Mesendoderm (in vitro differentiated cells): ENCODE measurements around the gene NQO2.
A peak's percentile ranks its signal among the peaks of the same experiment; 100 is the strongest.
"Not testable (repeated sequence)": the region's sequence is repeated elsewhere in the genome, so short reads cannot be mapped to it uniquely, and the experiment has no call there.

Experiments used
- DNase-seq: peaks from one replicate; pipeline ENCODE4 v3.0.0; 2013
- H2AK5ac ChIP-seq: 2 replicates; pipeline ENCODE4 v1.6.1; 2013; ENCODE audit warnings: low read length, inconsistent platforms
- H2BK120ac ChIP-seq: 2 replicates; pipeline ENCODE4 v1.6.1; 2013; ENCODE audit warnings: low read depth, mild to moderate bottlenecking, low read length, moderate library complexity, mixed read lengths
- H2BK15ac ChIP-seq: replicated peaks from 2 replicates; pipeline ENCODE4 v1.6.1; 2013; ENCODE audit warnings: low read depth, mild to moderate bottlenecking, moderate library complexity
- H2BK5ac ChIP-seq: 2 replicates; pipeline ENCODE4 v1.6.1; 2013; ENCODE audit warnings: low read length, inconsistent platforms
- H3K18ac ChIP-seq: 2 replicates; pipeline ENCODE4 v1.6.1; 2013; ENCODE audit warnings: mild to moderate bottlenecking, low read length, mixed read lengths
- H3K23ac ChIP-seq: one replicate; pipeline ENCODE4 v1.6.1; 2013; ENCODE audit warnings: low read length
- H3K27ac ChIP-seq: 2 replicates; pipeline ENCODE4 v1.5.1; 2013; ENCODE audit warnings: low read depth, mild to moderate bottlenecking, inconsistent platforms, low read length, moderate library complexity
- H3K27me3 ChIP-seq: 2 replicates; pipeline ENCODE4 v1.6.1; 2013; ENCODE audit warnings: low read length, control low read depth, mild to moderate bottlenecking, inconsistent platforms; ENCODE audit not compliant: insufficient read depth, poor library complexity
- H3K36me3 ChIP-seq: 2 replicates; pipeline ENCODE4 v1.6.1; 2013; ENCODE audit warnings: low read length, inconsistent platforms; ENCODE audit not compliant: control insufficient read depth, insufficient read depth
- H3K4ac ChIP-seq: one replicate; pipeline ENCODE4 v1.6.1; 2013; ENCODE audit warnings: low read depth, mild to moderate bottlenecking, low read length, moderate library complexity
- H3K4me1 ChIP-seq: 2 replicates; pipeline ENCODE4 v1.6.1; 2013; ENCODE audit warnings: low read depth, low read length, inconsistent platforms; ENCODE audit not compliant: control insufficient read depth
- H3K4me2 ChIP-seq: 2 replicates; pipeline ENCODE4 v1.6.1; 2013; ENCODE audit warnings: low read length
- H3K4me3 ChIP-seq: 2 replicates; pipeline ENCODE4 v1.5.1; 2013; ENCODE audit warnings: mild to moderate bottlenecking, low read length
- H3K56ac ChIP-seq: one replicate; pipeline ENCODE4 v1.6.1; 2013; ENCODE audit warnings: low read length
- H3K79me1 ChIP-seq: 2 replicates; pipeline ENCODE4 v1.6.1; 2013; ENCODE audit warnings: low read length, inconsistent platforms
- H3K79me2 ChIP-seq: 2 replicates; pipeline ENCODE4 v1.6.1; 2013; ENCODE audit warnings: mild to moderate bottlenecking, low read length; ENCODE audit not compliant: control insufficient read depth, insufficient read depth
- H3K9ac ChIP-seq: 2 replicates; pipeline ENCODE4 v1.6.1; 2013; ENCODE audit warnings: low read length, inconsistent platforms
- H4K5ac ChIP-seq: one replicate; pipeline ENCODE4 v1.6.1; 2013; ENCODE audit warnings: low read length
- H4K8ac ChIP-seq: one replicate; pipeline ENCODE4 v1.6.1; 2013; ENCODE audit warnings: low read depth, mild to moderate bottlenecking, control low read depth, low read length, moderate library complexity
- WGBS: extraction: QIAGEN DNeasy Blood & Tissue Kit; methylation state at CpG from one replicate; pipeline ENCODE4 v1.1.7; 2013; ENCODE audit warnings: low lambda C conversion rate, missing lambda C conversion rate; ENCODE audit not compliant: insufficient coverage; ENCODE audit errors: extremely low coverage; 5-methylcytosine and 5-hydroxymethylcytosine counted together

NQO2 gene

GRCh38 chr6:2992330-2992979 is 7.2 kb upstream of the NQO2 start:
- H2BK5ac ChIP-seq: no peak overlapping the region
- no peak overlapping the region for H3K4me3 ChIP-seq
- no peak overlapping the region for H3K18ac ChIP-seq
- no peak overlapping the region for H4K5ac ChIP-seq
- peak overlapping the region; percentile 67 for H2AK5ac ChIP-seq
- H3K79me1 ChIP-seq: no peaks in the 10 kb centered on the region
- H3K79me2 ChIP-seq: no peaks in the 10 kb centered on the region
- no peak overlapping the region for H2BK120ac ChIP-seq
- H3K27ac ChIP-seq: no peak overlapping the region
- H3K4me2 ChIP-seq: no peak overlapping the region
- H4K8ac ChIP-seq: no peak overlapping the region
- no peaks in the 10 kb centered on the region for H3K27me3 ChIP-seq
- H3K56ac ChIP-seq: no peak overlapping the region
- H3K36me3 ChIP-seq: no peaks in the 10 kb centered on the region
- no peak overlapping the region for H3K23ac ChIP-seq
- DNase-seq: no peak
- H3K9ac ChIP-seq: no peak overlapping the region
- no peak overlapping the region for H2BK15ac ChIP-seq
- H3K4me1 ChIP-seq: peaks cover 9% of the 10 kb centered on the region
- no peak overlapping the region for H3K4ac ChIP-seq
- no CpG with 5 or more reads among the region's 6 CpGs for whole genome bisulfite sequencing

GRCh38 chr6:2993755-2994317 is 5.9 kb upstream of the NQO2 start:
- no peak overlapping the region for H3K4ac ChIP-seq
- H3K56ac ChIP-seq: no peak overlapping the region
- DNase-seq: no peak
- no peaks in the 10 kb centered on the region for H3K36me3 ChIP-seq
- H2BK5ac ChIP-seq: no peak overlapping the region
- H3K4me3 ChIP-seq: no peak overlapping the region
- no peak overlapping the region for H3K27ac ChIP-seq
- peaks cover 7% of the 10 kb centered on the region for H3K4me1 ChIP-seq
- WGBS: no CpG with 5 or more reads among the region's 4 CpGs
- H3K79me2 ChIP-seq: no peaks in the 10 kb centered on the region
- no peak overlapping the region for H2BK15ac ChIP-seq
- no peak overlapping the region for H3K18ac ChIP-seq
- no peak overlapping the region for H2AK5ac ChIP-seq
- H4K8ac ChIP-seq: no peak overlapping the region
- no peaks in the 10 kb centered on the region for H3K79me1 ChIP-seq
- H3K9ac ChIP-seq: no peak overlapping the region
- no peaks in the 10 kb centered on the region for H3K27me3 ChIP-seq
- H4K5ac ChIP-seq: no peak overlapping the region
- H3K23ac ChIP-seq: no peak overlapping the region
- H2BK120ac ChIP-seq: no peak overlapping the region
- no peak overlapping the region for H3K4me2 ChIP-seq

- not testable (repeated sequence) for H3K27ac ChIP-seq, H2BK15ac ChIP-seq, H2AK5ac ChIP-seq, H4K5ac ChIP-seq, H3K18ac ChIP-seq, H3K79me1 ChIP-seq, H3K23ac ChIP-seq, H3K4me3 ChIP-seq, H2BK5ac ChIP-seq, H3K27me3 ChIP-seq, H3K4me1 ChIP-seq, H3K4ac ChIP-seq, H3K79me2 ChIP-seq, H4K8ac ChIP-seq, H2BK120ac ChIP-seq, H3K36me3 ChIP-seq
- Histone ChIP-seq H3K56ac (peak overlapping the region; percentile 56), H3K9ac (peak overlapping the region; percentile 44), H3K4me2 (peak overlapping the region; percentile 62)
- peak; percentile 34 for DNase-seq
- WGBS: no CpG with 5 or more reads among the region's 16 CpGs
Observed at GRCh38 chr6:2998249-2998997, 1.3 kb upstream of the NQO2 start.

DNA sequence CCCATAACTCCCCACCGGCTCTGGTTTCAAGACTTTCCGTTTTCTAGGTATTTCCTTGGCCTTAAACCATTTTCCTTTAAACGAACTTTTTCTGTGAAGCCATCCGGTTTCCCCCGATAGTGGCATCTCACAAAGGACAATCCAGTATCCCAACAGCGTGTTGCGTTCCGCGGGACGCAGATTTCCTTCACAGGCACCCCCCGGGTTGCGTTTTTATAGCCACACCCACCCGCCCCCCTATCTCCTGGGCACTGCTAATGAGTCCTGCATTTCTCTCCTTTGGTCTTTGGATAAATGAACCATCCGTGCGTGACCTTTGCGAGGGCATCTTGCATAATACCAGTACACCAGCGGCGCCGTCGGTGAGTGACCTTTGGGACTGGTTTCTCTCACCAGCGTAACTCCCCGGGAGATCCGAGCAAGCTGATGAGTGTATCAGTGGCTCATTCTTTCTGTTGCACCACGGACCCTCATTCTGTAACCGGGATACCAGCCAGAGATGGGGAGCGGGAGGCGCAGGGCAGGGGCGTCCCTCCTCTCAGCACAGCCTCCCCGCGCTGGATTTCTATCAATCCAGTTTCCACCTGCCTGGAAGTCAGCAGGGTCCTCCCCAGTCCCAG is 586 bp upstream of the NQO2 start:
- Histone ChIP-seq H4K8ac (no peak overlapping the region), H4K5ac (no peak overlapping the region), H3K79me2 (peaks cover 5% of the 10 kb centered on the region), H3K4me3 (no peak overlapping the region), H3K23ac (no peak overlapping the region), H3K27ac (no peak overlapping the region), H2AK5ac (no peak overlapping the region), H3K36me3 (no peaks in the 10 kb centered on the region), H2BK5ac (no peak overlapping the region), H3K9ac (peak overlapping the region; percentile 44), H3K79me1 (peaks cover 2% of the 10 kb centered on the region), H3K18ac (no peak overlapping the region), H2BK15ac (no peak overlapping the region), H3K56ac (peak overlapping the region; percentile 35), H3K4me2 (peak overlapping the region; percentile 62), H3K4ac (no peak overlapping the region), H3K27me3 (no peaks in the 10 kb centered on the region), H2BK120ac (no peak overlapping the region), H3K4me1 (peaks cover 1% of the 10 kb centered on the region)
- no peak for DNase-seq
- no CpG with 5 or more reads among the region's 30 CpGs for WGBS

DNA sequence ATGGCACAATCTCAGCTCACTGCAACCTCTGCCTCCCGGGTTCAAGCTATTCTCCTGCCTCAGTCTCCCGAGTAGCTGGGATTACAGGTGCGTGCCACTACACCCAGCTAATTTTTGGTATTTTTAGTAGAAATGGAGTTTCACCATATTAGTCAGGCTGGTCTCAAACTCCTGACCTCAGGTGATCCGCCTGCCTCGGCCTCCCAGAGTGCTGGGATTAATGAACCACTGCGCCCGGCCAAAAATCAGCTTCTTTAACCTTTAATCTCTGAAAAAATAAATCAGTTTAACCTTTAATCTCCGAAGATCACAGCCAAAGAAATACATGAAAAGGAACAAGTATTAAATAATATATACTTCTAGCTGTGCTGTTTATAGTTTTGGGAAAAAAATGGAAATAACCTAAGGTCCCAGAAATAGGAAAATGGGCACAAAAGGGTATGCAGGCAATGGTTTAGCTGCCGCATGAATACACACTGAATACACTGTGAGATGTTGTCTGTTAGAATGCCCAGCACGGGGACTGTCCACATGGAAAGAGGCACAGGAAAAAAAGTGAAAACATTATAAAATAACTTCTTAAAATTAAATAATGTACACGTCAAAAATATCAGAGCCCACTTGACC is 1.6 kb downstream of the NQO2 start:
- H2AK5ac ChIP-seq: no peak overlapping the region
- H3K4ac ChIP-seq: no peak overlapping the region
- WGBS: no CpG with 5 or more reads among the region's 11 CpGs
- peaks cover 2% of the 10 kb centered on the region for H3K79me1 ChIP-seq
- no peak overlapping the region for H3K4me2 ChIP-seq
- no peak overlapping the region for H4K8ac ChIP-seq
- H3K4me1 ChIP-seq: peaks cover 1% of the 10 kb centered on the region
- H3K4me3 ChIP-seq: no peak overlapping the region
- H3K18ac ChIP-seq: no peak overlapping the region
- no peak overlapping the region for H2BK5ac ChIP-seq
- no peak overlapping the region for H3K27ac ChIP-seq
- peaks cover 5% of the 10 kb centered on the region for H3K79me2 ChIP-seq
- H3K27me3 ChIP-seq: no peaks in the 10 kb centered on the region
- H3K56ac ChIP-seq: peak overlapping the region; percentile 71
- H4K5ac ChIP-seq: no peak overlapping the region
- no peak overlapping the region for H3K23ac ChIP-seq
- peaks cover 4% of the 10 kb centered on the region for H3K36me3 ChIP-seq
- DNase-seq: no peak
- H2BK15ac ChIP-seq: peak overlapping the region; percentile 19
- H3K9ac ChIP-seq: no peak overlapping the region
- H2BK120ac ChIP-seq: no peak overlapping the region
